Pancreas (tissue), 10 donors: ENCODE results near the gene LRRC14B. TPM values are rescaled to one million over a fixed set of nuclear protein-coding genes. Genes with fewer than 3 reads are reported as not detected.

Experiments
- ATAC-seq, 4 donors: fragments of 200-7000 bp; cut with Tn5 transposase; one replicate each; pipeline versions ENCODE4 v1.8.0 to v1.9.1; 2020; ENCODE audit warnings: mild to moderate bottlenecking in 4 of 4, moderate library complexity in 4 of 4
- DNase-seq, 6 donors: peaks; one replicate each; pipeline ENCODE4 v3.0.0-alpha.2; 2020
- FAIRE-seq: peaks from 2 replicates; lab custom pipeline; 2012; peaks lifted over from hg19 to GRCh38; lab: Jason Lieb, UNC
- H3K27ac ChIP-seq, 4 donors: fragments of 200-600 bp; sonication (generic); 1 replicate in 3 of 4; 2 replicates in 1 of 4; pipeline versions ENCODE4 v1.5.0 to v1.8.0; 2020
- H3K27me3 ChIP-seq, 4 donors: fragments of 200-600 bp; one replicate each; pipeline ENCODE4 v1.8.0; 2021
- H3K36me3 ChIP-seq, 3 donors: fragments of 200-600 bp; sonication (generic) in 1 of 3; one replicate each; pipeline versions ENCODE4 v1.5.0 to v1.8.0; 2020 to 2021
- H3K4me1 ChIP-seq, 3 donors: fragments of 200-600 bp; one replicate each; pipeline ENCODE4 v1.8.0; 2021
- H3K4me3 ChIP-seq, 4 donors: fragments of 200-600 bp; sonication (generic) in 2 of 4; one replicate each; pipeline versions ENCODE4 v1.5.0 to v1.8.0; 2020 to 2021
- H3K9me3 ChIP-seq, 4 donors: fragments of 200-600 bp; one replicate each; pipeline ENCODE4 v1.8.0; 2021
- WGBS, 2 donors: extraction: QIAGEN DNeasy Blood & Tissue Kit; methylation state at CpG; one replicate each; pipeline ENCODE4 v1.1.7; 2013; 5-methylcytosine and 5-hydroxymethylcytosine counted together
- intact Hi-C, 3 donors: fragments of 100-400 bp; cut with DNase I; formaldehyde crosslinking; loops; one replicate each; pipeline versions ENCODE4 v1.11.1 to v1.14.2; 2022
- polyA plus RNA-seq, 2 donors: library from polyadenylated mRNA; stranded (reverse); fragments of 200-250 nt; gene quantifications; one replicate each; pipeline ENCODE4 v1.2.3, GENCODE V29; 2013
- total RNA-seq, 6 donors: library from RNA; stranded (reverse); fragmentation: NEBNext Ultra II Directional in 4 of 6; extraction: Animal tissue kit (Norgen Biotek cat#: 25700) in 4 of 6; gene quantifications; one replicate each; pipeline versions ENCODE4 v1.2.1 to v1.2.4, GENCODE V29; 2021 to 2023
- TF ChIP-seq, protein P1 (sequence below), 4 donors: fragments of 200-600 bp; sonication (generic) in 3 of 4; IDR thresholded peaks; one replicate each; pipeline versions ENCODE4 v1.5.0 to v1.8.0; 2021; ENCODE audit warnings: antibody characterized with exemption in 4 of 4
- donor health status: healthy with polysubstance abuse.
- donor health status: DM: no; HTN: no; CAD: no; lungs with moderate emphysema.
- donor health status: DM: no; HTN: no; CAD: no.
- donor health status: control.
- donor health status: control.
- donor health status: Bipolar disorder and iron deficiency.
- donor health status: DM: yes; HTN: yes; CAD: no.
- donor health status: DM: no; HTN: no; CAD: no.
- donor health status: DM: no; HTN: no; CAD: no.
- donor health status: DM: yes; HTN: yes; CAD: no.

The LRRC14B gene
- total and polyA plus RNA-seq, 8 donors, result not detected

DNA sequence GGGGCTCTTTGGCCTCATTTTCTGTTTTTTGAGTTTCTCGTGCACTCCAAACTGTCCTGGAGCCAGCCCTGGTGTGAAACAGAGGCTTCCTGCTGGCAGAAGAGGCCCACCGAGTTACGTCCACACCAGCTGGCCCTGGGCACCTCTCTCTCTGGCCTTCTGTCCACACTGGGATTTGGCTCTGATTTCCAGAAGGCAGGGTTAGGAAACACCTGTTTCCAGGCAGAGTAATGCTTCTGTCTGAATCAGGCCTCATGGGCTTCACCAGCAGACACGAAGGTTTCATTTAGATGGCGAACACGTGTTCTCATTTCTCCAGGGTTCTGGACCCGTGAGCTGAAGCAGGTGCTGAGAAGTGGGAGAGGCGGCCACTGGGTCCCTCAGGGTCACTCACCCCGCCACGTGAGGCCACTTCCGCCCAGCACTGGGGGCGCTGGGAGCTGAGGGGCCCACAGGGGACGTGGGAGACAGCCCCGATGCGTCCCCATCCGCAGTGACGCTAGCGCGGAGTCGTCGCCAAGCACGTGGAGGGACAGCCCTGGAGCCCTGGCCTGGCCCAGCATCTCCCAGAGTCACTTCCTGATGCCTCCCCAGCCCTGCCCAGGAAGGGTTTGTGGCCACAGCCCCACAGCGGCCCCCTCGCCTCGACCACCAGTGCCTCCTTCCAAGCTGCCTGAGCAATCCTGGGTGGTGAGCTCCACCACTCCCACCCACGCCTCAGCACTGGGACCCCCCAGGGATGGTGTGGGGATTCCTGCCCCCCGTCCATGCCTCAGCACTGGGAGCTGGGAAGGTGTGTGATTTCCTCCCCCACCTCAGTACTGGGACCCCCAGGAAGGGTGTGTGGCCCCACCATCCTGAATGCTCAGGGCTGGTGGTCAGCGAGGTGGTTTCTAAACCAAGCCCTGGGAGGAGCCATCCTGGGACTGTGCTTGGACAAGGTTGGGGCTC is 4.9 kb upstream of the LRRC14B start:
- WGBS, 2 donors, result 66 to 84% methylated on average over 28 of the region's 28 CpGs
- Histone ChIP-seq H3K27me3 (no peaks in the 10 kb centered on the region), H3K9me3 (no peaks in the 10 kb centered on the region), H3K4me1 (peaks cover 0 to 5% (median 4%) of the 10 kb centered on the region in 3 donors), H3K4me3 (no peak overlapping the region), H3K36me3 (no peaks in the 10 kb centered on the region), H3K27ac (no peak overlapping the region)
- ATAC-seq (no peak), FAIRE-seq (no peak), DNase-seq (peak in 2 of 6 donors; percentile 7 to 50)
- intact Hi-C loops, result no loop called here
- TF ChIP-seq, protein P1, sequence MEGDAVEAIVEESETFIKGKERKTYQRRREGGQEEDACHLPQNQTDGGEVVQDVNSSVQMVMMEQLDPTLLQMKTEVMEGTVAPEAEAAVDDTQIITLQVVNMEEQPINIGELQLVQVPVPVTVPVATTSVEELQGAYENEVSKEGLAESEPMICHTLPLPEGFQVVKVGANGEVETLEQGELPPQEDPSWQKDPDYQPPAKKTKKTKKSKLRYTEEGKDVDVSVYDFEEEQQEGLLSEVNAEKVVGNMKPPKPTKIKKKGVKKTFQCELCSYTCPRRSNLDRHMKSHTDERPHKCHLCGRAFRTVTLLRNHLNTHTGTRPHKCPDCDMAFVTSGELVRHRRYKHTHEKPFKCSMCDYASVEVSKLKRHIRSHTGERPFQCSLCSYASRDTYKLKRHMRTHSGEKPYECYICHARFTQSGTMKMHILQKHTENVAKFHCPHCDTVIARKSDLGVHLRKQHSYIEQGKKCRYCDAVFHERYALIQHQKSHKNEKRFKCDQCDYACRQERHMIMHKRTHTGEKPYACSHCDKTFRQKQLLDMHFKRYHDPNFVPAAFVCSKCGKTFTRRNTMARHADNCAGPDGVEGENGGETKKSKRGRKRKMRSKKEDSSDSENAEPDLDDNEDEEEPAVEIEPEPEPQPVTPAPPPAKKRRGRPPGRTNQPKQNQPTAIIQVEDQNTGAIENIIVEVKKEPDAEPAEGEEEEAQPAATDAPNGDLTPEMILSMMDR (IDR thresholded peaks at IDR 0.05), result no peak

GRCh38 chr5:187042-187431 is 4.3 kb upstream of the LRRC14B start:
- H3K27ac ChIP-seq, result no peak overlapping the region
- H3K4me3 ChIP-seq, result no peak overlapping the region
- DNase-seq (no peak), FAIRE-seq (no peak), ATAC-seq (no peak)
- no peaks in the 10 kb centered on the region for H3K36me3 ChIP-seq
- TF ChIP-seq, protein P1 (IDR thresholded peaks at IDR 0.05), result no peak
- H3K27me3 ChIP-seq, result no peaks in the 10 kb centered on the region
- H3K4me1 ChIP-seq, result peaks cover 0 to 5% (median 4%) of the 10 kb centered on the region in 3 donors
- 66 to 77% methylated on average over 13 of the region's 13 CpGs for WGBS, 2 donors
- intact Hi-C loops, result no loop called here
- H3K9me3 ChIP-seq, result no peaks in the 10 kb centered on the region

DNA sequence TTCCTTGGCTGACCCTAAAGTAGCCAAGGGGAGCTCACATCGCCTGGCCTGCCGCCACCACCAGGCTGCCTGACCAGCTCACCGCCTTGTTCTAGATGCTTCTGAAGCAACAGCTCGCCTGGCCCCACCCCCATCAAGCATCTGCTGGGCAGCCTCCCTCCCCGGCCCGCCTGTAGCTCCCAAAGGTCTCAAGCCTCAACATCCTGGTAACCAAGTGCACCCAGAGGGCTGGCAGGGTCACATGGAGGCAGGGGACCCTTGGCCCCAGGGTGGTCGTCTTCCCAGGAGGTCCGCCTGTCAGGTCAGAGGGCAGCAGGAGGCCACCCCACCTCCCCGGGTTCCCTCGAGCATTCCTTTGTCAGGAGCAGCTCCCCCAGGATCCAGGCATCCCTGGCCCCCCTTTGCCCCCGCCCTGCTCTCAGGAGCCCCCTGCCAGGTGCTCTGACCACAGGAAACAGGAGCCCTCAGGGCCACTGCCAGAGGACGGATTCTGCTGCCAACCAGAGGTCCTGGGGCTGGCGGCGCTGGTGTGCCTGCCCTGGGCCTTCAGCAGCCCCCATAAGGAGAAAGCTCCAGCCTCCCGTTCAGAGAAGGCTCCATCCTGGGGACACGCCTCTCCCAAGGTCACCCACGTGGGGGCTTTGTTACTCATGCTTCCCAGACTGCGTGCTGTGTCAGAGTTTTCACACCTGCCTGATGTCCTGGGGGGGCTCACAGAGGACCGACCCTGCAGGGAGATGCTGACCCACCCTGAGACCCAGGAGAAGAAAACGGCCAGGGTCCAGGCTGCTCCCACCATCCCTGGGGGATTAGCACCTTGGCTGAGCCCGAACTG is 3.5 kb upstream of the LRRC14B start:
- intact Hi-C loops, result no loop called here
- H3K4me1 ChIP-seq, result peaks cover 0 to 5% (median 4%) of the 10 kb centered on the region in 3 donors
- peak overlapping the region in 2 of 4 donors; percentile 16 to 19 for H3K4me3 ChIP-seq
- H3K27ac ChIP-seq, result no peak overlapping the region
- FAIRE-seq, result no peak
- DNase-seq, result peak in 1 of 6 donors; percentile 51
- H3K36me3 ChIP-seq, result no peaks in the 10 kb centered on the region
- TF ChIP-seq, protein P1 (IDR thresholded peaks at IDR 0.05), result no peak
- no peak for ATAC-seq
- H3K9me3 ChIP-seq, result no peaks in the 10 kb centered on the region
- WGBS, 2 donors, result 37 to 46% methylated on average over 18 to 21 of the region's 21 CpGs
- no peaks in the 10 kb centered on the region for H3K27me3 ChIP-seq

DNA sequence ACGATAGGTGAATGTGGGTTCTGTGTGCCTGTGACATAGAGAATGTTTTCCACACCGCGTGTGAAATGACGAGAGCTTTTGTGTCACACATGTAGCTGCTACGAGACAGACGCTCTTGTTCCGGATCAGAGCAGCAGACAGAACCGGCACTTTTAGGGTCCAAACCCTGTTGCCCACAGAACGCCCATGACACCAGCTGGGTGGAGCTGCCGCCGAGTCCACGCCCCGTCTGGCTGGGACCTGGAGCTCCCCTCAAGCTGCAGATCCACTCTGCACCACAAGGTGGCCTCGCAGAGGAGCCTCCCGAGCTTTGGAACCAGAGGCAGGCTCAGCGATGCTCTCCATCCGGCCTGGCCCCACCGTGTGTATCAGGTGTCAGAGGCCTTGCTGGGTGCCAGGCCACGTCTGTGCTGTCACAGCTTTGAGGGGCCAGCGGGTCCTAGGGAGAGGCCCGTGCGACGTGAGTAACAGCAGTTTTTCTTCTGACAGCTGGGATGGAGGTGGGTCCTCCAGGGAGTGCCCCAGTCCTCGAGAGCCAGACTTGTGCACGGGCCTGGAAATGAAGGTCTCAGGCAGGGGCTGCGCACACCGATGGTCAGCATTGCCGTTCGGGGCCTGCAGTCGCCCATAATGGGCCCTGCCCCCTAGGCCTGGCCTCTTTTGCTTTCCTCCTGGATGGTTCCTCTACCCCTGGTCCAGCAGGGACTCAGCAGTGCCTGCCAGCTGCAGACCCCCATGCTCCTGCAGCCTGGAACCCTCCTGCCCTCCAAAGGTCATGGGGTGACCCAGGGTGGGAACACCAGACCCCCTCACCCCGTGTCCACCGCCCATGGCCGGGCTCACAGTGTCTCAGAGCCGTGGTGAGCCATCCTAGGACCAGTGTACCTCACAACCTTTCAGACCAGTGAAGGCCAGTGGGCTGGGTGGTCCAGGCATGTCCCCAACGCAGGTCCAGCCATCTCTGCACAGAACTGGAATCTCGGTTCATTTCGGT is 2.5 kb upstream of the LRRC14B start:
- H3K27ac ChIP-seq, result no peak overlapping the region
- H3K36me3 ChIP-seq, result no peaks in the 10 kb centered on the region
- peaks cover 0 to 5% (median 4%) of the 10 kb centered on the region in 3 donors for H3K4me1 ChIP-seq
- H3K4me3 ChIP-seq, result peak overlapping the region in 2 of 4 donors; percentile 16 to 19
- H3K27me3 ChIP-seq, result no peaks in the 10 kb centered on the region
- H3K9me3 ChIP-seq, result no peaks in the 10 kb centered on the region
- intact Hi-C loops, result no loop called here
- TF ChIP-seq, protein P1 (IDR thresholded peaks at IDR 0.05), result peak; percentile 91 to 96 (median 93)
- ATAC-seq, result peak; percentile 79 to 96 (median 91)
- peak; percentile 74 to 94 (median 90) for DNase-seq
- FAIRE-seq, result no peak
- WGBS, 2 donors, result 30 to 35% methylated on average over 35 to 37 of the region's 37 CpGs
